ENCODE results near the gene CORO6. TPM values are rescaled to one million over a fixed set of nuclear protein-coding genes. Genes with fewer than 3 reads are reported as not detected.

The CORO6 gene
- polyA plus RNA-seq, 1 donor from 2014 or later = not detected

GRCh38 chr17:29621751-29622194, 939 bp downstream of the CORO6 start:
- peaks cover under 1% of the 10 kb centered on the region for H3K27me3 Mint-ChIP-seq
- peak overlapping the region; percentile 78 to 89 (median 84) for H3K4me3 Mint-ChIP-seq
- peaks cover 9 to 21% (median 11%) of the 10 kb centered on the region in 3 donors for H3K4me1 Mint-ChIP-seq
- no peaks in the 10 kb centered on the region for H3K9me3 Mint-ChIP-seq
- peak overlapping the region in 1 of 3 donors; percentile 9 for H3K27ac Mint-ChIP-seq
- H3K36me3 Mint-ChIP-seq = no peaks in the 10 kb centered on the region

- Mint-ChIP-seq H3K36me3 (no peaks in the 10 kb centered on the region), H3K4me3 (peak overlapping the region in 3 of 4 donors; percentile 16 to 87 (median 23)), H3K9me3 (no peaks in the 10 kb centered on the region), H3K27ac (no peak overlapping the region), H3K4me1 (peaks cover 15 to 26% (median 15%) of the 10 kb centered on the region in 3 donors), H3K27me3 (peaks cover 6% of the 10 kb centered on the region)
These were observed 1.8 kb downstream of the CORO6 start for GRCh38 chr17:29620779-29621500.

GRCh38 chr17:29620271-29620670, 2.4 kb downstream of the CORO6 start:
- Mint-ChIP-seq H3K27ac (no peak overlapping the region), H3K4me3 (peak overlapping the region in 1 of 4 donors; percentile 79), H3K9me3 (no peaks in the 10 kb centered on the region), H3K27me3 (peaks cover 6% of the 10 kb centered on the region), H3K36me3 (no peaks in the 10 kb centered on the region), H3K4me1 (peaks cover 15 to 22% (median 15%) of the 10 kb centered on the region in 3 donors)

GRCh38 chr17:29619251-29619650, 3.5 kb downstream of the CORO6 start:
- no peak overlapping the region for H3K27ac Mint-ChIP-seq
- H3K36me3 Mint-ChIP-seq = no peaks in the 10 kb centered on the region
- H3K4me3 Mint-ChIP-seq = peak overlapping the region in 2 of 4 donors; percentile 16 to 79
- H3K27me3 Mint-ChIP-seq = peaks cover 6% of the 10 kb centered on the region
- H3K9me3 Mint-ChIP-seq = no peaks in the 10 kb centered on the region
- H3K4me1 Mint-ChIP-seq = peaks cover 15 to 27% (median 17%) of the 10 kb centered on the region in 3 donors

GRCh38 chr17:29618272-29619065, 4.2 kb downstream of the CORO6 start:
- Mint-ChIP-seq H3K9me3 (no peaks in the 10 kb centered on the region), H3K36me3 (no peaks in the 10 kb centered on the region), H3K27me3 (peaks cover 6% of the 10 kb centered on the region), H3K27ac (no peak overlapping the region), H3K4me3 (peak overlapping the region in 3 of 4 donors; percentile 79 to 94 (median 80)), H3K4me1 (peaks cover 18 to 26% (median 19%) of the 10 kb centered on the region in 3 donors)

GRCh38 chr17:29617481-29618271, 5.0 kb downstream of the CORO6 start:
- Mint-ChIP-seq H3K27ac (peak overlapping the region in 1 of 3 donors; percentile 18), H3K4me3 (peak overlapping the region; percentile 79 to 94 (median 87)), H3K4me1 (peaks cover 14 to 18% (median 17%) of the 10 kb centered on the region in 3 donors), H3K36me3 (no peaks in the 10 kb centered on the region), H3K27me3 (peaks cover 6% of the 10 kb centered on the region), H3K9me3 (no peaks in the 10 kb centered on the region)

GRCh38 chr17:29617125-29617480, 5.6 kb downstream of the CORO6 start:
- H3K27me3 Mint-ChIP-seq = peaks cover 6% of the 10 kb centered on the region
- H3K4me1 Mint-ChIP-seq = peaks cover 14 to 18% (median 17%) of the 10 kb centered on the region in 3 donors
- H3K27ac Mint-ChIP-seq = peak overlapping the region in 2 of 3 donors; percentile 18 to 57
- H3K36me3 Mint-ChIP-seq = no peaks in the 10 kb centered on the region
- no peaks in the 10 kb centered on the region for H3K9me3 Mint-ChIP-seq
- H3K4me3 Mint-ChIP-seq = peak overlapping the region; percentile 79 to 94 (median 87)

- H3K4me3 Mint-ChIP-seq = peak overlapping the region; percentile 79 to 94 (median 87)
- H3K9me3 Mint-ChIP-seq = no peaks in the 10 kb centered on the region
- no peaks in the 10 kb centered on the region for H3K36me3 Mint-ChIP-seq
- peaks cover 13 to 18% (median 14%) of the 10 kb centered on the region in 3 donors for H3K4me1 Mint-ChIP-seq
- H3K27ac Mint-ChIP-seq = peak overlapping the region in 2 of 3 donors; percentile 18 to 57
- peaks cover 6% of the 10 kb centered on the region for H3K27me3 Mint-ChIP-seq
These were observed 6.2 kb downstream of the CORO6 start for GRCh38 chr17:29616300-29617048.

- peak overlapping the region; percentile 79 to 94 (median 87) for H3K4me3 Mint-ChIP-seq
- no peaks in the 10 kb centered on the region for H3K36me3 Mint-ChIP-seq
- H3K4me1 Mint-ChIP-seq = peaks cover 13 to 22% (median 14%) of the 10 kb centered on the region in 3 donors
- H3K9me3 Mint-ChIP-seq = no peaks in the 10 kb centered on the region
- H3K27me3 Mint-ChIP-seq = peaks cover 6% of the 10 kb centered on the region
- peak overlapping the region in 1 of 3 donors; percentile 14 for H3K27ac Mint-ChIP-seq
These were observed 7.0 kb downstream of the CORO6 start for GRCh38 chr17:29615492-29616299.

GRCh38 chr17:29615048-29615385, 7.7 kb downstream of the CORO6 start:
- Mint-ChIP-seq H3K9me3 (no peaks in the 10 kb centered on the region), H3K27ac (peak overlapping the region in 1 of 3 donors; percentile 14), H3K36me3 (no peaks in the 10 kb centered on the region), H3K4me1 (peaks cover 13 to 24% (median 14%) of the 10 kb centered on the region in 3 donors), H3K4me3 (peak overlapping the region; percentile 79 to 94 (median 87)), H3K27me3 (peaks cover 6% of the 10 kb centered on the region)

- no peaks in the 10 kb centered on the region for H3K9me3 Mint-ChIP-seq
- peaks cover 6% of the 10 kb centered on the region for H3K27me3 Mint-ChIP-seq
- H3K27ac Mint-ChIP-seq = peak overlapping the region in 1 of 3 donors; percentile 14
- H3K36me3 Mint-ChIP-seq = no peaks in the 10 kb centered on the region
- H3K4me1 Mint-ChIP-seq = peaks cover 13 to 24% (median 14%) of the 10 kb centered on the region in 3 donors
- peak overlapping the region; percentile 79 to 94 (median 87) for H3K4me3 Mint-ChIP-seq
These were observed 8.2 kb downstream of the CORO6 start for GRCh38 chr17:29614349-29615047.

GRCh38 chr17:29613856-29614255, 8.9 kb downstream of the CORO6 start:
- no peaks in the 10 kb centered on the region for H3K9me3 Mint-ChIP-seq
- peak overlapping the region in 2 of 4 donors; percentile 79 to 87 for H3K4me3 Mint-ChIP-seq
- peaks cover 13 to 24% (median 14%) of the 10 kb centered on the region in 3 donors for H3K4me1 Mint-ChIP-seq
- H3K27ac Mint-ChIP-seq = peak overlapping the region in 1 of 3 donors; percentile 14
- H3K27me3 Mint-ChIP-seq = peaks cover 6% of the 10 kb centered on the region
- no peaks in the 10 kb centered on the region for H3K36me3 Mint-ChIP-seq

GRCh38 chr17:29613352-29613837, 9.3 kb downstream of the CORO6 start:
- H3K27me3 Mint-ChIP-seq = peaks cover 6% of the 10 kb centered on the region
- no peaks in the 10 kb centered on the region for H3K9me3 Mint-ChIP-seq
- H3K4me1 Mint-ChIP-seq = peaks cover 13 to 24% (median 14%) of the 10 kb centered on the region in 3 donors
- H3K36me3 Mint-ChIP-seq = no peaks in the 10 kb centered on the region
- peak overlapping the region in 3 of 4 donors; percentile 38 to 87 (median 79) for H3K4me3 Mint-ChIP-seq
- peak overlapping the region in 1 of 3 donors; percentile 14 for H3K27ac Mint-ChIP-seq

Data from IgD-negative memory B cell (primary cell).